Measurements from ENCODE around the gene CAPN12. TPM values are rescaled to one million over a fixed set of nuclear protein-coding genes. Genes with fewer than 3 reads are reported as not detected.
"Not testable (repeated sequence)": the region's sequence is repeated elsewhere in the genome, so short reads cannot be mapped to it uniquely, and the experiment has no call there.

Gene CAPN12
- total RNA-seq, 2 donors from 2014 or later, result 2.3 to 6.0 TPM

GRCh38 chr19:38765214-38765613 lies 20.9 kb upstream of the CAPN12 start:
- no peak overlapping the region for H3K27ac ChIP-seq
- intact Hi-C loops (cut with DNase I), result no loop called here
- no peaks in the 10 kb centered on the region for H3K4me1 ChIP-seq (replicated peaks)
- H3K4me3 ChIP-seq, result no peak overlapping the region
- TF ChIP-seq POLR2A (IDR thresholded peaks at IDR 0.05) (no peak), CTCF (IDR thresholded peaks at IDR 0.05) (no peak), POLR2AphosphoS5 (IDR thresholded peaks at IDR 0.05) (no peak)
- H3K36me3 ChIP-seq, result no peaks in the 10 kb centered on the region
- WGBS, result 95% methylated on average over 2 of the region's 2 CpGs
- DNase-seq (ENCODE audit: low spot score), result no peak
- no peaks in the 10 kb centered on the region for H3K27me3 ChIP-seq (replicated peaks; ENCODE audit: insufficient read depth)
- no peaks in the 10 kb centered on the region for H3K9me3 ChIP-seq

GRCh38 chr19:38763795-38764220 lies 19.5 kb upstream of the CAPN12 start:
- Histone ChIP-seq H3K36me3 (no peaks in the 10 kb centered on the region), H3K9me3 (no peaks in the 10 kb centered on the region), H3K27me3 (replicated peaks; ENCODE audit: insufficient read depth) (no peaks in the 10 kb centered on the region), H3K4me3 (no peak overlapping the region), H3K27ac (no peak overlapping the region), H3K4me1 (replicated peaks) (no peaks in the 10 kb centered on the region)
- TF ChIP-seq POLR2AphosphoS5 (IDR thresholded peaks at IDR 0.05), result no peak
- TF ChIP-seq CTCF (IDR thresholded peaks at IDR 0.05), result no peak
- no peak for TF ChIP-seq POLR2A (IDR thresholded peaks at IDR 0.05)
- no peak for DNase-seq (ENCODE audit: low spot score)
- intact Hi-C loops (cut with DNase I), result no loop called here
- WGBS, result 94% methylated on average over 3 of the region's 3 CpGs

- H3K36me3 ChIP-seq; DNase-seq (ENCODE audit: low spot score); H3K9me3 ChIP-seq; H3K4me1 ChIP-seq (replicated peaks); intact Hi-C loops (cut with DNase I); H3K27ac ChIP-seq; H3K27me3 ChIP-seq (replicated peaks; ENCODE audit: insufficient read depth); H3K4me3 ChIP-seq: not testable (repeated sequence)
- WGBS, result 95% methylated on average over 9 of the region's 9 CpGs
These were observed 17.7 kb upstream of the CAPN12 start for GRCh38 chr19:38761884-38762389.

- H3K9me3 ChIP-seq; H3K4me3 ChIP-seq; DNase-seq (ENCODE audit: low spot score); H3K27me3 ChIP-seq (replicated peaks; ENCODE audit: insufficient read depth); intact Hi-C loops (cut with DNase I); H3K4me1 ChIP-seq (replicated peaks); H3K27ac ChIP-seq; H3K36me3 ChIP-seq: not testable (repeated sequence)
- WGBS, result 63% methylated on average over 6 of the region's 6 CpGs
These were observed 16.7 kb upstream of the CAPN12 start for GRCh38 chr19:38760805-38761517.

GRCh38 chr19:38759590-38760003 lies 15.3 kb upstream of the CAPN12 start:
- 64% methylated on average over 10 of the region's 10 CpGs for WGBS
- no peak for DNase-seq (ENCODE audit: low spot score)
- Histone ChIP-seq H3K27me3 (replicated peaks; ENCODE audit: insufficient read depth) (no peaks in the 10 kb centered on the region), H3K4me1 (replicated peaks) (no peaks in the 10 kb centered on the region), H3K4me3 (no peak overlapping the region), H3K27ac (no peak overlapping the region), H3K36me3 (no peaks in the 10 kb centered on the region), H3K9me3 (no peaks in the 10 kb centered on the region)
- intact Hi-C loops (cut with DNase I), result no loop called here
- TF ChIP-seq POLR2AphosphoS5 (IDR thresholded peaks at IDR 0.05), result no peak
- TF ChIP-seq CTCF (IDR thresholded peaks at IDR 0.05), result no peak
- TF ChIP-seq POLR2A (IDR thresholded peaks at IDR 0.05), result no peak

GRCh38 chr19:38754196-38754595 lies 9.9 kb upstream of the CAPN12 start:
- H3K27me3 ChIP-seq (replicated peaks; ENCODE audit: insufficient read depth); H3K36me3 ChIP-seq; H3K4me3 ChIP-seq; H3K4me1 ChIP-seq (replicated peaks); H3K9me3 ChIP-seq; intact Hi-C loops (cut with DNase I); DNase-seq (ENCODE audit: low spot score); H3K27ac ChIP-seq: not testable (repeated sequence)
- 50% methylated on average over 1 of the region's 2 CpGs for WGBS

GRCh38 chr19:38753783-38754182 lies 9.5 kb upstream of the CAPN12 start:
- 89% methylated on average over 3 of the region's 3 CpGs for WGBS
- H3K27ac ChIP-seq; DNase-seq (ENCODE audit: low spot score); H3K4me1 ChIP-seq (replicated peaks); H3K4me3 ChIP-seq; H3K27me3 ChIP-seq (replicated peaks; ENCODE audit: insufficient read depth); intact Hi-C loops (cut with DNase I); H3K9me3 ChIP-seq; H3K36me3 ChIP-seq: not testable (repeated sequence)

Data from prostate gland (tissue), 2 donors.